ENCODE measurements around the gene OR4P4.

GRCh38 chr11:55607545-55607944 is 27.4 kb upstream of the OR4P4 start, which contains the start of gene OR4C11:
- TF ChIP-seq POLR2AphosphoS5 (IDR thresholded peaks at IDR 0.05; ENCODE audit: borderline replicate concordance, low read depth, low read length) (no peak), EZH2 (IDR thresholded peaks at IDR 0.05) (no peak), FOXP2 (optimal IDR thresholded peaks at IDR 0.05; ENCODE audit: control extremely low read depth, extremely low read length, insufficient read depth) (no peak)

Measured in SK-N-MC (cell line).